Mucosa of descending colon (tissue), 3 donors: ENCODE data around the gene CCNH. TPM values are rescaled to one million over a fixed set of nuclear protein-coding genes. Genes with fewer than 3 reads are reported as not detected.

Experiments
- ATAC-seq: fragments of 200-7000 bp; cut with Tn5 transposase; one replicate; pipeline ENCODE4 v1.9.1; 2020; ENCODE audit warnings: mild to moderate bottlenecking, moderate library complexity
- DNase-seq, 3 donors: peaks; one replicate each; pipeline ENCODE4 v3.0.0-alpha.2; 2020
- H3K36me3 ChIP-seq: fragments of 200-600 bp; one replicate; pipeline ENCODE4 v1.8.0; 2021; ENCODE audit warnings: low read depth, mild to moderate bottlenecking
- H3K4me1 ChIP-seq: fragments of 200-600 bp; one replicate; pipeline ENCODE4 v1.8.0; 2021; ENCODE audit warnings: low read depth, mild to moderate bottlenecking
- H3K4me3 ChIP-seq: fragments of 200-600 bp; one replicate; pipeline ENCODE4 v1.8.0; 2021; ENCODE audit warnings: mild to moderate bottlenecking
- H3K9me3 ChIP-seq: fragments of 200-600 bp; one replicate; pipeline ENCODE4 v1.8.0; 2021; ENCODE audit warnings: mild to moderate bottlenecking
- CTCF ChIP-seq: fragments of 200-600 bp; IDR thresholded peaks from one replicate; pipeline ENCODE4 v1.8.0; 2022; ENCODE audit warnings: antibody characterized with exemption, mild to moderate bottlenecking
- intact Hi-C, 2 donors: fragments of 100-400 bp; cut with DNase I in 1 of 2; cut with micrococcal nuclease in 1 of 2; formaldehyde crosslinking; loops; one replicate each; pipeline versions ENCODE4 v1.11.0 to v1.11.1; 2022; cut with DNase I, micrococcal nuclease
- long read RNA-seq, 2 donors: library from polyadenylated mRNA; unstranded; transcript quantifications; one replicate each; pipeline ENCODE4 v2.0.0, GENCODE V29; 2019 to 2021
- total RNA-seq, 3 donors: library from RNA; stranded (reverse); fragmentation: NEBNext Ultra II Directional in 2 of 3; extraction: Animal tissue kit (Norgen Biotek cat#: 25700) in 2 of 3; gene quantifications; one replicate each; pipeline versions ENCODE4 v1.2.1 to v1.2.4, GENCODE V29; 2021 to 2023
- donor health status: DM: no; HTN: no; CAD: no; lungs with moderate emphysema.
- donor health status: DM: no; HTN: no; CAD: no.
- donor health status: DM: no; HTN: yes; CAD: no.

CCNH gene
- total RNA-seq = 10 to 100 TPM; 40.7 to 56.6 (median 49.4) TPM
- long read RNA-seq, donor 1, transcript CCNH-201 (9 exons, 1,378 nt) = major isoform, 17 of 28 reads
- long read RNA-seq, donor 1, partial matches to known transcripts = 2 of 28 reads
- long read RNA-seq, donor 1, other reads (novel, unspliced or antisense) = 8 of 28 reads
- long read RNA-seq, donor 2, transcript CCNH-201 (9 exons, 1,378 nt) = major isoform, 16 of 24 reads
- long read RNA-seq, donor 2, partial matches to known transcripts = 0 of 24 reads
- long read RNA-seq, donor 2, other reads (novel, unspliced or antisense) = 8 of 24 reads

- peaks cover 11% of the 10 kb centered on the region for H3K36me3 ChIP-seq
- DNase-seq = peak; percentile 96 to 99 (median 98)
- ATAC-seq = peak; percentile 99
- TF ChIP-seq CTCF = no peak
- peak within 1 kb of the TSS; percentile 89 for H3K4me3 ChIP-seq
- H3K4me1 ChIP-seq = peaks cover 10% of the 10 kb centered on the region
- intact Hi-C loops = no loop called here
- no peaks in the 10 kb centered on the region for H3K9me3 ChIP-seq
These were observed at the start of gene CCNH for GRCh38 chr5:87412630-87413342. CCNH (minus strand) TSS chr5:87412930; CDS start chr5:87412794, 136 bp downstream.

GRCh38 chr5:87457706-87458105 lies 45.0 kb upstream of the CCNH start:
- intact Hi-C loops = no loop called here
- Histone ChIP-seq H3K9me3 (no peaks in the 10 kb centered on the region), H3K4me1 (no peaks in the 10 kb centered on the region), H3K4me3 (no peak overlapping the region), H3K36me3 (no peaks in the 10 kb centered on the region)
- ATAC-seq (no peak), DNase-seq (no peak)
- no peak for TF ChIP-seq CTCF

DNA sequence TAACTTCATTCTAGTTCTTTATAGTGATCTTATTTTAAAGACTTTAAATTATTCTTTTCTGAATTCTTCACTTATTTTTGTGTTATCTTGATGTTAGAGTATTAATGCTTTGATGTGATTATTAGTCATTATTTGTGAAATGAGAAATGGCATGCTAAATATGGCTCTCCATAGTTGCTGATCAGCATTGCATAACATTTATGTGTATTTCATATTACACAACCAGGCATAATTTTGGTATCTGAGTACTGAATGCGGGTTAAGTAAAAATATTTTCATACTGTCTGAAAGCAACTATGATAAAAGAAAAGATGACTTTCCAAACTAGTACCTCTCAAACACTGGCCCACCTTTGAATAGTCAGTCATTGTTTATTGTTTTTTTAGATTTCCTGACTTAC lies 41.1 kb upstream of the CCNH start:
- Histone ChIP-seq H3K4me3 (no peak overlapping the region), H3K36me3 (no peaks in the 10 kb centered on the region), H3K4me1 (no peaks in the 10 kb centered on the region), H3K9me3 (no peaks in the 10 kb centered on the region)
- intact Hi-C loops = no loop called here
- DNase-seq = no peak
- ATAC-seq = no peak
- TF ChIP-seq CTCF = no peak

GRCh38 chr5:87452837-87453236 lies 40.1 kb upstream of the CCNH start:
- DNase-seq = no peak
- no peaks in the 10 kb centered on the region for H3K4me1 ChIP-seq
- no peak for ATAC-seq
- H3K4me3 ChIP-seq = no peak overlapping the region
- no peaks in the 10 kb centered on the region for H3K36me3 ChIP-seq
- no peaks in the 10 kb centered on the region for H3K9me3 ChIP-seq
- intact Hi-C loops = no loop called here
- TF ChIP-seq CTCF = no peak

GRCh38 chr5:87442419-87442818 lies 29.7 kb upstream of the CCNH start:
- intact Hi-C loops = no loop called here
- no peaks in the 10 kb centered on the region for H3K4me1 ChIP-seq
- no peak for ATAC-seq
- DNase-seq = no peak
- H3K4me3 ChIP-seq = no peak overlapping the region
- TF ChIP-seq CTCF = no peak
- no peaks in the 10 kb centered on the region for H3K9me3 ChIP-seq
- H3K36me3 ChIP-seq = no peaks in the 10 kb centered on the region
